ENCODE measurements around the gene LACTB. TPM values are rescaled to one million over a fixed set of nuclear protein-coding genes. Genes with fewer than 3 reads are reported as not detected.
A peak's percentile ranks its signal among the peaks of the same experiment; 100 is the strongest.

The LACTB gene
- total and polyA plus RNA-seq, 2 of the 13 experiments (the other 11 are each of a cell fraction or from before 2014, with no cell fraction given): 14.8 to 23.0 TPM

DNA sequence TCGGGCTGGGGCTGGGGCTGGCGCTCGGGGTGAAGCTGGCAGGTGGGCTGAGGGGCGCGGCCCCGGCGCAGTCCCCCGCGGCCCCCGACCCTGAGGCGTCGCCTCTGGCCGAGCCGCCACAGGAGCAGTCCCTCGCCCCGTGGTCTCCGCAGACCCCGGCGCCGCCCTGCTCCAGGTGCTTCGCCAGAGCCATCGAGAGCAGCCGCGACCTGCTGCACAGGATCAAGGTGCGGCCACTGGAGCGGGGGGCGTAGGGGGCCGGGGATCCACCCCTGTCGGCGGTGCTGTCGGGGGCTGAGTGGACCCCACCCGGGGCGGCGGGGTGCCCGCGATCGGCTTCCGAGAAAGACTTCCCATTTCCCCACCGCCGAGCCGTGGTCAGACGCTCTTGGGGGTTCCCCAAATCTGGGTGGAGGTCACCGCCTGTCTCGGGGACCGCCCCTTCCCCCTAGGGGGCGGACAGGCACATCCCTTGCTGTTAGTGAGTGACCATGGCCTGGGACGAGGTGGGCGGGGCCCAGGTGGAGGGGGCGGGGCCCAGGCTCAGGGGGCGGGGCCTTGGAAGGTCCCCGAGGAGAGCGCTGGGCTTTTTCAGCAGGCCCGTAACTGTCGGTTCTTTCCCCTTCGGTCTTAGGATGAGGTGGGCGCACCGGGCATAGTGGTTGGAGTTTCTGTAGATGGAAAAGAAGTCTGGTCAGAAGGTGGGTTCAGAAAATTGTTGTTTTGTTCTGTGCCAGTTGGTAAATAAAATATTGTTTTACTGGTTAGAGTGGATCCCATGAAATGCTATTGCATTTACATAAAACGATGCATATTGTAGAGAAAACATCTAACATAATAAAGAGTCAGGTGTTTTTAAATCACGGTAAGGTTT lies 578 bp downstream of the LACTB start (continued):
- no peak for TF ChIP-seq NONO (IDR thresholded peaks at IDR 0.05)
- TF ChIP-seq NONO (CRISPR knock-in tag; conservative IDR thresholded peaks at IDR 0.05): no peak
- TF ChIP-seq, protein P1, sequence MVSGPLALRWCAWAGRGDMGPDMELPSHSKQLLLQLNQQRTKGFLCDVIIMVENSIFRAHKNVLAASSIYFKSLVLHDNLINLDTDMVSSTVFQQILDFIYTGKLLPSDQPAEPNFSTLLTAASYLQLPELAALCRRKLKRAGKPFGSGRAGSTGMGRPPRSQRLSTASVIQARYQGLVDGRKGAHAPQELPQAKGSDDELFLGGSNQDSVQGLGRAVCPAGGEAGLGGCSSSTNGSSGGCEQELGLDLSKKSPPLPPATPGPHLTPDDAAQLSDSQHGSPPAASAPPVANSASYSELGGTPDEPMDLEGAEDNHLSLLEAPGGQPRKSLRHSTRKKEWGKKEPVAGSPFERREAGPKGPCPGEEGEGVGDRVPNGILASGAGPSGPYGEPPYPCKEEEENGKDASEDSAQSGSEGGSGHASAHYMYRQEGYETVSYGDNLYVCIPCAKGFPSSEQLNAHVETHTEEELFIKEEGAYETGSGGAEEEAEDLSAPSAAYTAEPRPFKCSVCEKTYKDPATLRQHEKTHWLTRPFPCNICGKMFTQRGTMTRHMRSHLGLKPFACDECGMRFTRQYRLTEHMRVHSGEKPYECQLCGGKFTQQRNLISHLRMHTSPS (CRISPR knock-in tag; IDR thresholded peaks at IDR 0.05; ENCODE audit: low read depth): no peak
- no peak for TF ChIP-seq SOX5 (CRISPR knock-in tag; IDR thresholded peaks at IDR 0.05; ENCODE audit: borderline replicate concordance)
- no peak for TF ChIP-seq ZNF775 (CRISPR knock-in tag; IDR thresholded peaks at IDR 0.05; ENCODE audit: borderline replicate concordance)
- TF ChIP-seq, protein P2, sequence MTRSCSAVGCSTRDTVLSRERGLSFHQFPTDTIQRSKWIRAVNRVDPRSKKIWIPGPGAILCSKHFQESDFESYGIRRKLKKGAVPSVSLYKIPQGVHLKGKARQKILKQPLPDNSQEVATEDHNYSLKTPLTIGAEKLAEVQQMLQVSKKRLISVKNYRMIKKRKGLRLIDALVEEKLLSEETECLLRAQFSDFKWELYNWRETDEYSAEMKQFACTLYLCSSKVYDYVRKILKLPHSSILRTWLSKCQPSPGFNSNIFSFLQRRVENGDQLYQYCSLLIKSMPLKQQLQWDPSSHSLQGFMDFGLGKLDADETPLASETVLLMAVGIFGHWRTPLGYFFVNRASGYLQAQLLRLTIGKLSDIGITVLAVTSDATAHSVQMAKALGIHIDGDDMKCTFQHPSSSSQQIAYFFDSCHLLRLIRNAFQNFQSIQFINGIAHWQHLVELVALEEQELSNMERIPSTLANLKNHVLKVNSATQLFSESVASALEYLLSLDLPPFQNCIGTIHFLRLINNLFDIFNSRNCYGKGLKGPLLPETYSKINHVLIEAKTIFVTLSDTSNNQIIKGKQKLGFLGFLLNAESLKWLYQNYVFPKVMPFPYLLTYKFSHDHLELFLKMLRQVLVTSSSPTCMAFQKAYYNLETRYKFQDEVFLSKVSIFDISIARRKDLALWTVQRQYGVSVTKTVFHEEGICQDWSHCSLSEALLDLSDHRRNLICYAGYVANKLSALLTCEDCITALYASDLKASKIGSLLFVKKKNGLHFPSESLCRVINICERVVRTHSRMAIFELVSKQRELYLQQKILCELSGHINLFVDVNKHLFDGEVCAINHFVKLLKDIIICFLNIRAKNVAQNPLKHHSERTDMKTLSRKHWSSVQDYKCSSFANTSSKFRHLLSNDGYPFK (CRISPR knock-in tag; IDR thresholded peaks at IDR 0.05; ENCODE audit: borderline replicate concordance): no peak
- peak; percentile 46 for TF ChIP-seq PHF8 (CRISPR knock-in tag; IDR thresholded peaks at IDR 0.05)
- 0 out of 2 replicates have a peak, but pooled peaks have one; percentile 17 for TF ChIP-seq ZNF292 (CRISPR knock-in tag; IDR thresholded peaks at IDR 0.05; ENCODE audit: borderline replicate concordance, low read depth)
- TF ChIP-seq, protein P3, sequence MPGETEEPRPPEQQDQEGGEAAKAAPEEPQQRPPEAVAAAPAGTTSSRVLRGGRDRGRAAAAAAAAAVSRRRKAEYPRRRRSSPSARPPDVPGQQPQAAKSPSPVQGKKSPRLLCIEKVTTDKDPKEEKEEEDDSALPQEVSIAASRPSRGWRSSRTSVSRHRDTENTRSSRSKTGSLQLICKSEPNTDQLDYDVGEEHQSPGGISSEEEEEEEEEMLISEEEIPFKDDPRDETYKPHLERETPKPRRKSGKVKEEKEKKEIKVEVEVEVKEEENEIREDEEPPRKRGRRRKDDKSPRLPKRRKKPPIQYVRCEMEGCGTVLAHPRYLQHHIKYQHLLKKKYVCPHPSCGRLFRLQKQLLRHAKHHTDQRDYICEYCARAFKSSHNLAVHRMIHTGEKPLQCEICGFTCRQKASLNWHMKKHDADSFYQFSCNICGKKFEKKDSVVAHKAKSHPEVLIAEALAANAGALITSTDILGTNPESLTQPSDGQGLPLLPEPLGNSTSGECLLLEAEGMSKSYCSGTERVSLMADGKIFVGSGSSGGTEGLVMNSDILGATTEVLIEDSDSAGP (CRISPR knock-in tag; IDR thresholded peaks at IDR 0.05; ENCODE audit: borderline replicate concordance): peak; percentile 62; the same call in 1 of the 2 replicates
- TF ChIP-seq, protein P4, sequence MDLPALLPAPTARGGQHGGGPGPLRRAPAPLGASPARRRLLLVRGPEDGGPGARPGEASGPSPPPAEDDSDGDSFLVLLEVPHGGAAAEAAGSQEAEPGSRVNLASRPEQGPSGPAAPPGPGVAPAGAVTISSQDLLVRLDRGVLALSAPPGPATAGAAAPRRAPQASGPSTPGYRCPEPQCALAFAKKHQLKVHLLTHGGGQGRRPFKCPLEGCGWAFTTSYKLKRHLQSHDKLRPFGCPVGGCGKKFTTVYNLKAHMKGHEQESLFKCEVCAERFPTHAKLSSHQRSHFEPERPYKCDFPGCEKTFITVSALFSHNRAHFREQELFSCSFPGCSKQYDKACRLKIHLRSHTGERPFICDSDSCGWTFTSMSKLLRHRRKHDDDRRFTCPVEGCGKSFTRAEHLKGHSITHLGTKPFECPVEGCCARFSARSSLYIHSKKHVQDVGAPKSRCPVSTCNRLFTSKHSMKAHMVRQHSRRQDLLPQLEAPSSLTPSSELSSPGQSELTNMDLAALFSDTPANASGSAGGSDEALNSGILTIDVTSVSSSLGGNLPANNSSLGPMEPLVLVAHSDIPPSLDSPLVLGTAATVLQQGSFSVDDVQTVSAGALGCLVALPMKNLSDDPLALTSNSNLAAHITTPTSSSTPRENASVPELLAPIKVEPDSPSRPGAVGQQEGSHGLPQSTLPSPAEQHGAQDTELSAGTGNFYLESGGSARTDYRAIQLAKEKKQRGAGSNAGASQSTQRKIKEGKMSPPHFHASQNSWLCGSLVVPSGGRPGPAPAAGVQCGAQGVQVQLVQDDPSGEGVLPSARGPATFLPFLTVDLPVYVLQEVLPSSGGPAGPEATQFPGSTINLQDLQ (CRISPR knock-in tag; IDR thresholded peaks at IDR 0.05): no peak
- TF ChIP-seq SP4 (CRISPR knock-in tag; IDR thresholded peaks at IDR 0.05): peak; percentile 75; the same call in 1 of the 2 replicates
- TF ChIP-seq ZNF720 (CRISPR knock-in tag; IDR thresholded peaks at IDR 0.05): no peak
- peak; percentile 47; the same call in 1 of the 2 replicates for TF ChIP-seq POLR2G (IDR thresholded peaks at IDR 0.05; ENCODE audit: low read depth, low read length)
- peak; percentile 75; the same call in 1 of the 2 replicates for TF ChIP-seq MTA1 (CRISPR knock-in tag; IDR thresholded peaks at IDR 0.05; ENCODE audit: borderline replicate concordance)
- TF ChIP-seq ZBTB8A (CRISPR knock-in tag; IDR thresholded peaks at IDR 0.05; ENCODE audit: borderline replicate concordance, low read depth): peak; percentile 56; the same call in 1 of the 2 replicates
- peak; percentile 29; the same call in 1 of the 2 replicates for TF ChIP-seq GABPB1 (CRISPR knock-in tag; IDR thresholded peaks at IDR 0.05)
- peak; percentile 55; the same call in 1 of the 2 replicates for TF ChIP-seq ZFX (CRISPR knock-in tag; IDR thresholded peaks at IDR 0.05; ENCODE audit: low read depth)

Measured in HepG2 (cell line).